HCT116 (cell line): ENCODE results near the gene MTOR. TPM values are rescaled to one million over a fixed set of nuclear protein-coding genes. Genes with fewer than 3 reads are reported as not detected.
"Not testable (repeated sequence)": the region's sequence is repeated elsewhere in the genome, so short reads cannot be mapped to it uniquely, and the experiment has no call there.

Experiments used
- ATAC-seq: fragments of 200-7000 bp; cut with Tn5 transposase; 2 replicates; pipeline ENCODE4 v1.9.1; 2020; ENCODE audit warnings: mild to moderate bottlenecking, moderate library complexity
- BruUV-seq: library from RNA; stranded (reverse); fragments of 400-500 nt; replicated peaks from 2 replicates; lab custom pipeline; 2021; lab: Mats Ljungman, UMichigan
- CTCF ChIA-PET: fragments of 300-600 bp; sonication (Branson Sonifier 250); formaldehyde crosslinking; loops from one replicate; lab custom pipeline; 2021; ENCODE audit warnings: antibody characterized with exemption; lab: Charles Lee
- POLR2A ChIA-PET: fragments of 300-600, 350-600 bp; sonication (Branson Sonifier 250); formaldehyde crosslinking; loops from one replicate; lab custom pipeline; 2021; ENCODE audit warnings: antibody characterized with exemption; lab: Charles Lee
- RAD21 ChIA-PET, 2 experiments: fragments of 300-600 bp; sonication (Branson Sonifier 250); formaldehyde crosslinking; loops; one replicate each; lab custom pipeline; 2023; ENCODE audit warnings: low total read pairs in 2 of 2; ENCODE audit not compliant: uncharacterized antibody in 2 of 2, unreplicated experiment in 2 of 2, low non-redundant PET in 1 of 2; lab: Charles Lee
- DNase-seq: peaks from one replicate; pipeline ENCODE4 v3.0.0-alpha.2; 2010; ENCODE audit warnings: low read depth, low spot score
- H2AFZ ChIP-seq: fragments of 200-600 bp; shearing (Covaris generic), sonication (generic); 2 replicates; pipeline ENCODE4 v1.6.1; 2017; ENCODE audit warnings: low read depth, mixed run types, mixed read lengths, antibody characterized with exemption, low read length; ENCODE audit not compliant: poor library complexity, severe bottlenecking
- H3K27ac ChIP-seq: 2 replicates; pipeline ENCODE4 v1.5.1; 2012; ENCODE audit warnings: low read depth, low read length
- H3K27me3 ChIP-seq: fragments of 200-600 bp; sonication (generic); 2 replicates; pipeline ENCODE4 v1.6.1; 2016; ENCODE audit warnings: mixed run types, low read length, mixed read lengths; ENCODE audit not compliant: insufficient read depth
- H3K36me3 ChIP-seq, 2 experiments: fragments of 200-500 bp in 1 of 2; fragments of 200-600 bp in 1 of 2; sonication (Bioruptor generic) in 1 of 2; sonication (generic) in 1 of 2; 2 replicates each; pipeline versions ENCODE4 v1.5.1 to v1.6.1; 2014 to 2016; ENCODE audit warnings: low read length in 2 of 2, inconsistent platforms in 1 of 2, mixed read lengths in 1 of 2, mixed run types in 1 of 2; ENCODE audit not compliant: insufficient read depth in 2 of 2, control insufficient read depth in 1 of 2
- H3K4me1 ChIP-seq, 2 experiments: fragments of 200-600 bp in 1 of 2; sonication (generic) in 1 of 2; 2 replicates each; pipeline versions ENCODE4 v1.5.1 to v1.6.1; 2012 to 2017; ENCODE audit warnings: low read length in 2 of 2, inconsistent platforms in 1 of 2, mild to moderate bottlenecking in 1 of 2, mixed read lengths in 1 of 2, mixed run types in 1 of 2, moderate library complexity in 1 of 2; ENCODE audit not compliant: insufficient read depth in 2 of 2, control insufficient read depth in 1 of 2
- H3K4me2 ChIP-seq: fragments of 200-600 bp; sonication (generic); 2 replicates; pipeline ENCODE4 v1.6.1; 2017; ENCODE audit warnings: mixed run types, low read length, mixed read lengths
- H3K4me3 ChIP-seq, 2 experiments: fragments of 200-600 bp in 1 of 2; sonication (generic) in 1 of 2; replicated peaks in 1 of 2; 2 replicates each; pipeline ENCODE4 v1.5.1; 2011 to 2016; ENCODE audit warnings: low read length in 2 of 2, control low read depth in 1 of 2, low read depth in 1 of 2, mild to moderate bottlenecking in 1 of 2, mixed read lengths in 1 of 2, mixed run types in 1 of 2
- H3K79me2 ChIP-seq: fragments of 200-600 bp; sonication (generic); 2 replicates; pipeline ENCODE4 v1.6.1; 2017; ENCODE audit warnings: mild to moderate bottlenecking, mixed run types, low read length, moderate library complexity, mixed read lengths; ENCODE audit not compliant: insufficient read depth
- H3K9ac ChIP-seq: fragments of 200-600 bp; sonication (generic); 2 replicates; pipeline ENCODE4 v1.6.1; 2016; ENCODE audit warnings: low read length, mixed read lengths
- H3K9me2 ChIP-seq: fragments of 200-600 bp; sonication (generic), shearing (Covaris generic); 2 replicates; pipeline ENCODE4 v1.6.1; 2017; ENCODE audit warnings: mixed run types, mild to moderate bottlenecking, moderate library complexity; ENCODE audit not compliant: insufficient read depth
- H3K9me3 ChIP-seq, 2 experiments: fragments of 200-500 bp in 1 of 2; fragments of 200-600 bp in 1 of 2; sonication (Bioruptor generic) in 1 of 2; sonication (generic) in 1 of 2; 2 replicates each; pipeline ENCODE4 v1.6.1; 2014 to 2017; ENCODE audit warnings: low read length in 2 of 2, mixed read lengths in 2 of 2, inconsistent platforms in 1 of 2, low read depth in 1 of 2, mild to moderate bottlenecking in 1 of 2, mixed run types in 1 of 2, moderate library complexity in 1 of 2; ENCODE audit not compliant: control insufficient read depth in 1 of 2, insufficient read depth in 1 of 2
- H4K20me1 ChIP-seq: fragments of 200-600 bp; sonication (generic), shearing (Covaris generic); 2 replicates; pipeline ENCODE4 v1.6.1; 2017; ENCODE audit warnings: mixed run types, mild to moderate bottlenecking, moderate library complexity; ENCODE audit not compliant: insufficient read depth
- CEBPB ChIP-seq: IDR thresholded peaks from 2 replicates; pipeline ENCODE4 v1.6.1; 2012; ENCODE audit warnings: low read depth
- EGR1 ChIP-seq: IDR thresholded peaks from 2 replicates; pipeline ENCODE4 v1.6.1; 2012; ENCODE audit warnings: low read depth
- EZH2phosphoT487 ChIP-seq: fragments of 200-600 bp; IDR thresholded peaks from 2 replicates; pipeline ENCODE4 v1.6.1; 2018; ENCODE audit warnings: antibody characterized with exemption, borderline replicate concordance
- FOSL1 ChIP-seq: IDR thresholded peaks from 2 replicates; pipeline ENCODE4 v1.6.1; 2012; ENCODE audit warnings: low read depth
- YY1 ChIP-seq: IDR thresholded peaks from 2 replicates; pipeline ENCODE4 v1.6.1; 2011; ENCODE audit warnings: low read length, low read depth, moderate library complexity, mild to moderate bottlenecking; ENCODE audit not compliant: insufficient replicate concordance; ENCODE audit errors: extremely low read depth
- ZBTB33 ChIP-seq: IDR thresholded peaks from 2 replicates; pipeline ENCODE4 v1.6.1; 2011; ENCODE audit warnings: mild to moderate bottlenecking, low read length, moderate library complexity; ENCODE audit not compliant: insufficient replicate concordance; ENCODE audit errors: extremely low read depth
- ZFX ChIP-seq: fragments of 450-650 bp; IDR thresholded peaks from 2 replicates; pipeline ENCODE4 v1.6.1; 2017
- intact Hi-C: fragments of 100-400 bp; cut with micrococcal nuclease; formaldehyde crosslinking; loops from 2 replicates; pipeline ENCODE4 v1.10.0; 2022
- total RNA-seq: library from RNA; stranded (reverse); gene quantifications from one replicate; pipeline ENCODE4 v1.2.1, GENCODE V29; 2021; ENCODE audit not compliant: unreplicated experiment

MTOR gene
- total RNA-seq, 1 experiment from 2014 or later, result 42.2 TPM

GRCh38 chr1:11298390-11299224 is 36.3 kb upstream of the MTOR start:
- no peaks in the 10 kb centered on the region for H3K36me3 ChIP-seq
- intact Hi-C loops, result no loop called here
- H3K9ac ChIP-seq, result no peak overlapping the region
- no TSS peak for BruUV-seq
- H3K4me1 ChIP-seq, result no peaks in the 10 kb centered on the region
- no peak overlapping the region for H2AFZ ChIP-seq
- no peak overlapping the region for H3K27ac ChIP-seq
- POLR2A ChIA-PET, result no interaction called here
- no peak for DNase-seq
- TF ChIP-seq CEBPB, result no peak
- no peak for TF ChIP-seq YY1
- TF ChIP-seq ZBTB33, result no peak
- TF ChIP-seq ZFX, result no peak
- no peak for TF ChIP-seq EGR1
- no peak for TF ChIP-seq FOSL1
- no peak for TF ChIP-seq EZH2phosphoT487
- TF ChIP-seq, all 23 proteins: peak for 0
- no peaks in the 10 kb centered on the region for H4K20me1 ChIP-seq
- H3K4me2 ChIP-seq, result no peak overlapping the region
- H3K27me3 ChIP-seq, result no peaks in the 10 kb centered on the region
- ChIA-PET CTCF (no interaction called here), RAD21 (no interaction called here)
- H3K9me2 ChIP-seq, result no peaks in the 10 kb centered on the region
- H3K79me2 ChIP-seq, result no peaks in the 10 kb centered on the region
- H3K4me3 ChIP-seq, result no peak overlapping the region
- no peaks in the 10 kb centered on the region for H3K9me3 ChIP-seq
- ATAC-seq, result no peak

- H3K79me2 ChIP-seq, ATAC-seq, RAD21 ChIA-PET, H3K4me3 ChIP-seq, H3K4me1 ChIP-seq, H3K9ac ChIP-seq, H3K4me2 ChIP-seq, DNase-seq, POLR2A ChIA-PET, H3K27ac ChIP-seq, BruUV-seq, H3K36me3 ChIP-seq, intact Hi-C loops, CTCF ChIA-PET, H3K9me2 ChIP-seq, H4K20me1 ChIP-seq, H2AFZ ChIP-seq, H3K9me3 ChIP-seq, H3K27me3 ChIP-seq: not testable (repeated sequence)
Observed at GRCh38 chr1:11297774-11298173, 35.4 kb upstream of the MTOR start.
